HG02763 (cell line): ENCODE results near the gene OR2A25.

Experiments used
- ATAC-seq: cut with Tn5 transposase; IDR thresholded peaks from one replicate; pipeline ENCODE4 v1.9.1; 2021; ENCODE audit warnings: mild to moderate bottlenecking, moderate library complexity; ENCODE audit not compliant: unreplicated experiment

Gene OR2A25

DNA sequence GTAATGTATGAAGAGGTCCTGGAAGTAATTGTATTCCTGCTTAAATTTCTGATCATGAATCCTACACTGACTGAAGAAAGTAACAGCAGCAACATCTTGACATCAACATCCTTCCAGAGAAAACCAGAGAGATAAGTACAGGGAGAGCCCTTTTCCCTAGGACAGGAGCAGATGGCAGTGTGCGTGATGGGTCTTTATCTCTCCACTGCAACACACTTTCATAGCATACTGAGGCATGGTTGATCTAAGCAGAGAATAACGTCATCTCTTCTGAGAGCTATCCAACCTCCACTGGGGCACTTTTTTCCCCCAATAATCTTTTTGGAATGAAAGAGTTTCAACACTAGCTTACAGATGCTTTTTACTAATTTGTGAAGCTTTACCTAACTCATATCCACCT, 342 bp downstream of the OR2A25 start:
- ATAC-seq: no peak

GRCh38 chr7:144074374-144074773, 4.8 kb downstream of the OR2A25 start:
- no peak for ATAC-seq

DNA sequence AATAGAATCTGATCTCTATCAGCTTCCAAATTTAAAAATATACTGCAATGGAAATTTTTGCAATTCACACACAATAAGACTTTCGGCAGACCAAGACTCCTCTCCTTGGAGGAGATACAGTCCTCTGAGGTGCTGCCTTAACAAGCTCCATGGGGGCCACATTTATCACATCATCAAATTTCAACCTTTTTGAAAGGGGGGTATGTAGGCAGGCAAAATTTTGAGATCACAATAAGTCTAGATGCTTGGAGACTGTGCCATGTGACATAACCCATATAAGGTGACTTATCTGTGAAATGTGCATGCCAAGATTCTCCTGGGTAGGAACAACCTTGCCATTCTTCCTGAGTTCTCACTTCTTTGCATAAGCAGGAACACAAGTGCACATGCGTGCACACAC, 16.4 kb downstream of the OR2A25 start, which contains the start of gene OR2A12:
OR2A12 (plus strand) TSS at position 301 of the 400 bp plus-strand sequence. CDS start 8,830 bp downstream, outside the sequence.
- ATAC-seq: no peak

DNA sequence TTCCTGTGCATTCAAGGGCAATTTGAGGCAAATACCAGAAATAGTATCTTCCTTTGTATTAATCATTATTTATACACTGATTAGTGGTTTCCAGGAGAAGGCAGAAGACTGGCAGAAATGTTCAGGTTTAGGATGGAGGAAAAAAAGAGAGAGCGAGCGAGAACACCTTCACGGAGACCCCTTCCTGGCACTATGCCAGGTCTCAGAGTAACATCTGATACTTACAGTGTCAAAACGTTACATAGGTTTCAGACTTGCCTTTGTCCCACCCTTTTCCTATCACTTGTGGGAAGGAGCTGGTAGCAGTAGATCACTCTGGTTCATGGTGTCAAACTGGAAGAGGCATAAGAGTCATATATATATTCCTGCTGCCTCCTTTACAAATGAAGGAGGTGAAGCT, 17.1 kb downstream of the OR2A25 start:
- ATAC-seq: no peak

DNA sequence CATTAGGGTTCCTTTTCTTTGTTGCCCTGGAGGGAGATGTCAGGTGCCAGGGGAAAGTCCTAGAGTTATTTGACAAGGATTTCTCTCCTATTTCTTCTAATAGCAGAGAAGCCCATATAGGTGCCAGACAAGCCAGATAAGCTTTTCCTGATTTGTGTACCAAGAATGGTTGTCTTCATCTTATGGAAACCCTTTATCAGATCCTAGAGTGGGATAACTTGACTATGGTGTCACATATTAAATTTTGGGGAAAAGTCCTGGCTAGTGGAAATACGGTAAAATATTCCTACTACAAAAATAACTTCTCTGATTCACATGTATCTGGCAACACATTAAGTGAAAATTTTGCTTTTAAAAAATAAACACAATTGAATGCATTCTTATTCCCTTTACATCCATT, 17.6 kb downstream of the OR2A25 start:
- no peak for ATAC-seq

GRCh38 chr7:144090667-144091066, 21.1 kb downstream of the OR2A25 start:
- ATAC-seq: no peak

- ATAC-seq: no peak
Measured at GRCh38 chr7:144098776-144099175, 29.2 kb downstream of the OR2A25 start.

- ATAC-seq: no peak
Measured at GRCh38 chr7:144100607-144101006, 31.0 kb downstream of the OR2A25 start.

DNA sequence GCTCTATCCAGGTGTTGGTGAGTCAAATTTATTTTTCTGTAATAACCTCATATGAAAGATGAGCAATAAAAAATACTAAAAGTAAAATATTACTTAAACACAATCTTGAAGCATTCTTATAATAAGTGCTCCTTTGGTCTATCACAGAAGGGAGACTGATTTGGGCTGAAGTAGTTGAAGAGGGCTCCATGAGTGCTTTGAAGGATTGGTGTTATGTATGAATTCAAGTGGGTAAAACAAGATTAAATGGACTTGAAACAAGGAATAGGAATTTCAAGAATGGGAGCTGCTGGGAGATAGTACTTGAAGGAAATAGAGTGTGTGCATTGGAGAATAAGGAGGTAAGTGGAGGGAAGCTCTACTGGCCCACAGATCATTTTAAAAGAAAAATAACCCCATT, 32.4 kb downstream of the OR2A25 start:
- no peak for ATAC-seq

DNA sequence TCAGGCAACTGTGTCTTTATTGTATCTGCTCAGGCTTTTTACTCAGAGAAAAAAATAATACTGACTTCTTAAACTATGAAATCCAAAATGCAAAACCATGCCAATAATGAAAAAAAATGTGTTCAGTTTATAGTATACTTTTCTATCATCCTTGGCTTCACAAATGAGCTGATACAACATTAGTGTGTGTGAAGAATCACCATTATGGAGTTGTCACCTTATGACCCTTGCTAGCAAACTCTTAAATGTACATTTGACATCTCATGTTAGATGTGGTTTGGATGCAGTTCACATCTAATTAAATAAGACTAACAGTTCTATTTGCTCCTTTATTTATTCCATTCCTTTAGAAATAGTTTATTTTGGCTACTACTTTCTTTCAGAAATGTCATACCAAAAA, 35.6 kb downstream of the OR2A25 start:
- ATAC-seq: no peak

GRCh38 chr7:144109283-144109682, 39.7 kb downstream of the OR2A25 start, which contains the start of gene OR2A2:
TSS of gene OR2A2 (plus strand) at chr7:144109583. CDS start at chr7:144109583, 0 bp downstream.
- no peak for ATAC-seq

DNA sequence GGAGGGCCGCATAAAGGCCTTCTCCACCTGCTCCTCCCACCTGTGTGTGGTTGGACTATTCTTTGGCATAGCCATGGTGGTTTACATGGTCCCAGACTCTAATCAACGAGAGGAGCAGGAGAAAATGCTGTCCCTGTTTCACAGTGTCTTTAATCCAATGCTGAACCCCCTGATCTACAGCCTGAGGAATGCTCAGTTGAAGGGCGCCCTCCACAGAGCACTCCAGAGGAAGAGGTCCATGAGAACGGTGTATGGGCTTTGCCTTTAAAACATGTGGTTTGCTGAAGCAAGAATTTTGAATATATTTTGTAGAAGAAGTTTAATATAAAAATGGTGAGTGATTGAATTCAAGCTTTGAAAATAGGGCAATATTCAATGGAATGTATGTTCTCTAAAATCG, 40.7 kb downstream of the OR2A25 start:
- no peak for ATAC-seq

DNA sequence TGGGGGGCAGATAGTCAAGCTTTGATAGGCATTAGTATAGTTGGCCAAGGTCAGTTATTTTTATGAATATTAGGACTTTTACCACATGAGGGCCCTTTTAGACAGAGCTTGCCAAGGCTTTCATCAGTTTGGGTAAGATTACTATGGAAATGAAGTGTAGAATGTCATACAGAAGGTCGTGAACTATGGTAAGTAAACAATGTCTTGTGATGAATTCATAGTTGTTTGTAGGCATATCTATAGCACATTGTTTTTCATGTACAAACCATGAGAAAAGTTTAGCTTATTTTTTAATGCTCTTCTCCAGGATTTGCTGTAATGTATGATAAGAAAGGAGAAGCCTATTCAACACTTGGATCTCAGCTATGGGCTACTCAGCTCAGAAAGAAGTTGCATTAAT, 44.0 kb downstream of the OR2A25 start:
- no peak for ATAC-seq

DNA sequence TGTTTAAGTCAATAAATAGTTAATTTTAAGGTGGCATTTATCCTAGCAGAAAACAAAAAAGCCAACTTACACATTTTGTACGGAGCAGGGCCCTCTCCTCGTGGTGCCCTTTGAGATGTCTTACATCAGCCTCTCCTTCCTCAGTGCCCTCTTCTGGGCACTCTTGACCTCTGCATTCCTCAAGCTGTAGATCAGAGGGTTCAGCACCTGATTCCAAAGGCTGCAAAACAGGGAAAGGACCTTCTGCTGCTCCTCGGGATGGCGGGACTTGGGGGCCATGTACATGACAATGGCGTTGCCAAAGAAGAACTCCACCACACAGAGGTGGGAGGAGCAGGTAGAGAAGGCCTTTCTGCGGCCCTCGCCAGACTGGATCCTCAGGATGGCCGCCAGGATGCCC, 48.7 kb downstream of the OR2A25 start:
- ATAC-seq: no peak

- ATAC-seq: no peak
Measured at GRCh38 chr7:144122876-144123275, 53.3 kb downstream of the OR2A25 start, which contains the start of gene OR2A14. TSS of gene OR2A14 (plus strand) at chr7:144123176. CDS start at chr7:144129113, 5,937 bp downstream.
